ENCODE data around the gene IFNGR1. TPM values are rescaled to one million over a fixed set of nuclear protein-coding genes. Genes with fewer than 3 reads are reported as not detected.
A peak's percentile ranks its signal among the peaks of the same experiment; 100 is the strongest.
"Not testable (repeated sequence)": the region's sequence is repeated elsewhere in the genome, so short reads cannot be mapped to it uniquely, and the experiment has no call there.

IFNGR1 gene
- total RNA-seq, 3 donors from 2014 or later: 126 to 207 (median 144) TPM

DNA sequence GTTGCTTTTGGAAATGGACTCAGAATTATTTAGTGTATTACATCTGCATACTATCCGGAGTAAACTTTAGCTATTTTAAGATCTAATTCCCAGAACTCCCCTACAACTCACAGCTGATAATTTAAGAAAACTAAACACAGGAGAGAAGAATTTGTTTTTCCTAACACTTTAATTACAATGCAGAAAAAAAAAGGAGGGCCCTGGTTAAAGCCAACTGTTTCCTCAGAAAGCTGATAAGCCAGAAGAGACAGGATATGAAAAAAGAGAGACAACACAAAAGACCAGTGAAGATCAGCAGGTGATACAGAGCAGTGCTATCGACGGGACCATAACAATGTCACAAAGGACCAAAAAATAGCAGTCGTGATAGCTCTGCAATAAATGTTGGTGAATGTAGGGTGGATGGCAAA lies 5.8 kb downstream of the IFNGR1 start:
- intact Hi-C loops (cut with DNase I; ENCODE audit: low total_unique reads): no loop called here
- Histone ChIP-seq H3K4me3 (peak overlapping the region in 2 of 3 donors; percentile 23 to 37), H3K9me3 (peaks cover 0 to under 1% of the 10 kb centered on the region in 2 donors), H3K4me1 (peaks cover 0 to 32% of the 10 kb centered on the region in 2 donors), H3K36me3 (no peaks in the 10 kb centered on the region), H3K27me3 (no peaks in the 10 kb centered on the region), H3K27ac (peak overlapping the region; percentile 64 to 73)
- DNase-seq (ENCODE audit: low spot score in 2 of 2): no peak
- no peak for TF ChIP-seq CTCF (IDR thresholded peaks at IDR 0.05)
- no peak for TF ChIP-seq POLR2A (IDR thresholded peaks at IDR 0.05)
- no peak for TF ChIP-seq POLR2AphosphoS5 (IDR thresholded peaks at IDR 0.05)

- Histone ChIP-seq H3K27me3 (no peaks in the 10 kb centered on the region), H3K4me1 (peaks cover 0 to 32% of the 10 kb centered on the region in 2 donors), H3K4me3 (peak overlapping the region in 1 of 3 donors; percentile 9), H3K9me3 (peaks cover 0 to 3% of the 10 kb centered on the region in 2 donors), H3K36me3 (no peaks in the 10 kb centered on the region), H3K27ac (peak overlapping the region; percentile 73)
- DNase-seq (ENCODE audit: low spot score in 2 of 2): no peak
- TF ChIP-seq POLR2AphosphoS5 (IDR thresholded peaks at IDR 0.05) (no peak), POLR2A (IDR thresholded peaks at IDR 0.05) (no peak), CTCF (IDR thresholded peaks at IDR 0.05) (no peak)
- intact Hi-C loops (cut with DNase I; ENCODE audit: low total_unique reads): no loop called here
These were observed 7.3 kb downstream of the IFNGR1 start for GRCh38 chr6:137211910-137212309.

- intact Hi-C loops (cut with DNase I; ENCODE audit: low total_unique reads): no loop called here
- DNase-seq (ENCODE audit: low spot score in 2 of 2): no peak
- peaks cover 0 to 3% of the 10 kb centered on the region in 2 donors for H3K9me3 ChIP-seq
- no peak for TF ChIP-seq CTCF (IDR thresholded peaks at IDR 0.05)
- TF ChIP-seq POLR2AphosphoS5 (IDR thresholded peaks at IDR 0.05): peak in 1 of 3 donors; percentile 11
- no peak for TF ChIP-seq POLR2A (IDR thresholded peaks at IDR 0.05)
- H3K27ac ChIP-seq: peak overlapping the region; percentile 60 to 73
- no peak overlapping the region for H3K4me3 ChIP-seq
- no peaks in the 10 kb centered on the region for H3K36me3 ChIP-seq
- no peaks in the 10 kb centered on the region for H3K27me3 ChIP-seq
- H3K4me1 ChIP-seq: peaks cover 0 to 32% of the 10 kb centered on the region in 2 donors
These were observed 8.3 kb downstream of the IFNGR1 start for GRCh38 chr6:137210903-137211302.

GRCh38 chr6:137208279-137208678 lies 10.9 kb downstream of the IFNGR1 start:
- TF ChIP-seq POLR2A (IDR thresholded peaks at IDR 0.05) (no peak), CTCF (IDR thresholded peaks at IDR 0.05) (no peak)
- Histone ChIP-seq H3K4me1 (peaks cover 0 to 16% of the 10 kb centered on the region in 2 donors), H3K27me3 (no peaks in the 10 kb centered on the region), H3K4me3 (no peak overlapping the region), H3K9me3 (peaks cover 0 to 3% of the 10 kb centered on the region in 2 donors), H3K36me3 (no peaks in the 10 kb centered on the region), H3K27ac (no peak overlapping the region)
- intact Hi-C loops (cut with DNase I; ENCODE audit: low total_unique reads): no loop called here
- DNase-seq (ENCODE audit: low spot score in 2 of 2): no peak

- H3K4me1 ChIP-seq: peaks cover 0 to 11% of the 10 kb centered on the region in 2 donors
- H3K4me3 ChIP-seq; H3K27ac ChIP-seq; H3K9me3 ChIP-seq; DNase-seq (ENCODE audit: low spot score in 2 of 2); H3K36me3 ChIP-seq; H3K27me3 ChIP-seq; intact Hi-C loops (cut with DNase I; ENCODE audit: low total_unique reads): not testable (repeated sequence)
These were observed 11.7 kb downstream of the IFNGR1 start for GRCh38 chr6:137207457-137207856.

DNA sequence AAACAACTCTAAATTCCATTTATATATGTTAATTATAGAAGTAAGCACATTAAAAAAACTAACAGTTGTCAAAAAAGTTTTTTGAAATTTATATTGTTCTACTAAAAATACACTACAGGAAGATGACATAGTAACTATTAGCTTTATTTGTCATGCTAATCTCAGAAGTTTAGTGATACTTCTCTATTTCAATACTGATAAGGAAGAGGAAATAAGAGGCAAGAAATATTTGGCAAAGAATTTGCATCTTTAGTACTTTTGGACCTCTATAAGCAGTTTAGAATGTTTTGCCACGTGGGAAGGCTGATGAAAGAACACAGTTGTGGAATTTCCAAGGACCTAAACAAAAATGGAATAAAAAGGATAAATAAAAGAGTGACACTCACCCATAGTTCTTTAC lies 12.6 kb downstream of the IFNGR1 start:
- Histone ChIP-seq H3K4me3 (no peak overlapping the region), H3K4me1 (peaks cover 0 to 3% of the 10 kb centered on the region in 2 donors), H3K9me3 (peaks cover 0 to 3% of the 10 kb centered on the region in 2 donors), H3K27me3 (no peaks in the 10 kb centered on the region), H3K36me3 (no peaks in the 10 kb centered on the region), H3K27ac (no peak overlapping the region)
- no peak for DNase-seq (ENCODE audit: low spot score in 2 of 2)
- intact Hi-C loops (cut with DNase I; ENCODE audit: low total_unique reads): no loop called here
- TF ChIP-seq POLR2AphosphoS5 (IDR thresholded peaks at IDR 0.05): no peak
- no peak for TF ChIP-seq POLR2A (IDR thresholded peaks at IDR 0.05)
- TF ChIP-seq CTCF (IDR thresholded peaks at IDR 0.05): no peak

Measured in breast epithelium (tissue), 4 donors.